ENCODE data around the gene ATN1.
"Not testable (repeated sequence)": the region's sequence is repeated elsewhere in the genome, so short reads cannot be mapped to it uniquely, and the experiment has no call there.

The ATN1 gene, protein sequence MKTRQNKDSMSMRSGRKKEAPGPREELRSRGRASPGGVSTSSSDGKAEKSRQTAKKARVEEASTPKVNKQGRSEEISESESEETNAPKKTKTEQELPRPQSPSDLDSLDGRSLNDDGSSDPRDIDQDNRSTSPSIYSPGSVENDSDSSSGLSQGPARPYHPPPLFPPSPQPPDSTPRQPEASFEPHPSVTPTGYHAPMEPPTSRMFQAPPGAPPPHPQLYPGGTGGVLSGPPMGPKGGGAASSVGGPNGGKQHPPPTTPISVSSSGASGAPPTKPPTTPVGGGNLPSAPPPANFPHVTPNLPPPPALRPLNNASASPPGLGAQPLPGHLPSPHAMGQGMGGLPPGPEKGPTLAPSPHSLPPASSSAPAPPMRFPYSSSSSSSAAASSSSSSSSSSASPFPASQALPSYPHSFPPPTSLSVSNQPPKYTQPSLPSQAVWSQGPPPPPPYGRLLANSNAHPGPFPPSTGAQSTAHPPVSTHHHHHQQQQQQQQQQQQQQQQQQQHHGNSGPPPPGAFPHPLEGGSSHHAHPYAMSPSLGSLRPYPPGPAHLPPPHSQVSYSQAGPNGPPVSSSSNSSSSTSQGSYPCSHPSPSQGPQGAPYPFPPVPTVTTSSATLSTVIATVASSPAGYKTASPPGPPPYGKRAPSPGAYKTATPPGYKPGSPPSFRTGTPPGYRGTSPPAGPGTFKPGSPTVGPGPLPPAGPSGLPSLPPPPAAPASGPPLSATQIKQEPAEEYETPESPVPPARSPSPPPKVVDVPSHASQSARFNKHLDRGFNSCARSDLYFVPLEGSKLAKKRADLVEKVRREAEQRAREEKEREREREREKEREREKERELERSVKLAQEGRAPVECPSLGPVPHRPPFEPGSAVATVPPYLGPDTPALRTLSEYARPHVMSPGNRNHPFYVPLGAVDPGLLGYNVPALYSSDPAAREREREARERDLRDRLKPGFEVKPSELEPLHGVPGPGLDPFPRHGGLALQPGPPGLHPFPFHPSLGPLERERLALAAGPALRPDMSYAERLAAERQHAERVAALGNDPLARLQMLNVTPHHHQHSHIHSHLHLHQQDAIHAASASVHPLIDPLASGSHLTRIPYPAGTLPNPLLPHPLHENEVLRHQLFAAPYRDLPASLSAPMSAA (N-terminal part only)

DNA sequence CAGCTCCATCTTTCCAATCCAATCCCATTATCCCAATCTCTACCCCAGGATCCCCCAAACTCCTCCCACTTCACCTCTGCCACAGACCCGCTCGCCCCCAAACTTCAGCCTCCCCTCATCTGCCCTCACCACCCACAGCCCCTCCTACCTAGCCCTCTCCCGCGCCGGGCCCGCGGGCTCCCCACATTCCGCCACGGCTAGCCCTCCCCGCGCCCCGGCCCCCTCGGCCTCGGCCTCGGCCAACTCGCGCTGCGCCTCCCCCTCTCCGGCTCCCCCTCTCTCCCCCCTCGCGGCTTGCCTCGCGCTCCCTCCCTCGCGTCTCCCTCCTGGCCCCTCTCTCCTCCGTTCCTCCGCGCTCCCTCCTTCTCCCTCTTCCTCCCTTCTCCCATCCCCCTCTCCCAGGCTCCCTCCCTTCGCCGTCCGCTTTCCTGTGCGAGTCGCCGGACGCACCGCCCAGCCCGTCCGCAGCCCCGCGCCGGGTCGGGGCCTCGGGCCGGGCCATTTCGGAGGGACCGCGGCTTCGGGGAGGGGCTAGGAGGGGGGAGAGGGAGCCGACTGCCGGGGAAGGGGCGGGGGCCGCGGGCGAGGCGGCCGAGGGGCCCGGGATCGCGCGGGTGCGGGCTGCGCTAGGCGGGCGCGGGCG lies at the start of gene ATN1:
TSS of gene ATN1 (plus strand) at position 581 of the 643 bp plus-strand sequence. CDS start 6,043 bp downstream, outside the sequence.
- H3K36me3 Mint-ChIP-seq (ENCODE audit: low read depth), result peaks cover 12% of the 10 kb centered on the region
- peak within 1 kb of the TSS; percentile 90 for H3K4me3 Mint-ChIP-seq
- peak; percentile 37 for DNase-seq (ENCODE audit: low spot score)
- H3K4me1 Mint-ChIP-seq (ENCODE audit: low read depth), result peaks cover 49% of the 10 kb centered on the region
- no peaks in the 10 kb centered on the region for H3K27me3 Mint-ChIP-seq (ENCODE audit: low read depth)
- H3K9me3 Mint-ChIP-seq, result no peaks in the 10 kb centered on the region
- peak within 1 kb of the TSS; percentile 87 for H3K27ac Mint-ChIP-seq

- not testable (repeated sequence) for H3K27me3 Mint-ChIP-seq (ENCODE audit: low read depth); H3K9me3 Mint-ChIP-seq; DNase-seq (ENCODE audit: low spot score); H3K27ac Mint-ChIP-seq; H3K4me3 Mint-ChIP-seq; H3K4me1 Mint-ChIP-seq (ENCODE audit: low read depth)
- peaks cover 28% of the 10 kb centered on the region for H3K36me3 Mint-ChIP-seq (ENCODE audit: low read depth)
Observed at GRCh38 chr12:6879824-6880223, 47.9 kb upstream of the ATN1 start.

- no peak for DNase-seq (ENCODE audit: low spot score)
- H3K4me3 Mint-ChIP-seq, result no peak overlapping the region
- no peaks in the 10 kb centered on the region for H3K4me1 Mint-ChIP-seq (ENCODE audit: low read depth)
- H3K36me3 Mint-ChIP-seq (ENCODE audit: low read depth), result peaks cover 18% of the 10 kb centered on the region
- no peaks in the 10 kb centered on the region for H3K9me3 Mint-ChIP-seq
- H3K27me3 Mint-ChIP-seq (ENCODE audit: low read depth), result no peaks in the 10 kb centered on the region
- H3K27ac Mint-ChIP-seq, result no peak overlapping the region
Observed at GRCh38 chr12:6883252-6883651, 44.5 kb upstream of the ATN1 start.

DNA sequence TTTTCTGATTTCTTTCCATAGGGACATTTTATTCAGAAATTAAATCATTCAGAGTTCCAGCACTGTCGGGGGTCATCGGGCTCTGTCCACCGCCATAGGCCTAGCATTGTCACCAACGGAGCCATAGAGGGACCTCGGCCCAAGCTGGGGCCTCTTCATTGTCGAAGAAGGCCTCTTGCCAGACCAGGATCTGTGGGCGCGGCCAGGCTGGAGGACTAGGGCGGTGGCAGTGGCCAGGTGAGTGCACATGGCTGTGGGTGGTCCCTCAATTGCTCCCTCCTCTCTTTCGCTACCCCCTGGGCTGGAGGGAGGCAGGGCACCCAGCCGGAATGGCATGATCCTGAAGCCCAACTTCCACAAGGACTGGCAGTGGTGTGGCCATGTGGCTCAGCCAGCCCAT lies 44.1 kb upstream of the ATN1 start:
- Mint-ChIP-seq H3K27ac (no peak overlapping the region), H3K36me3 (ENCODE audit: low read depth) (peaks cover 18% of the 10 kb centered on the region), H3K9me3 (no peaks in the 10 kb centered on the region), H3K27me3 (ENCODE audit: low read depth) (no peaks in the 10 kb centered on the region), H3K4me1 (ENCODE audit: low read depth) (no peaks in the 10 kb centered on the region), H3K4me3 (no peak overlapping the region)
- no peak for DNase-seq (ENCODE audit: low spot score)

- Mint-ChIP-seq H3K4me1 (ENCODE audit: low read depth) (no peaks in the 10 kb centered on the region), H3K36me3 (ENCODE audit: low read depth) (peaks cover 15% of the 10 kb centered on the region), H3K4me3 (no peak overlapping the region), H3K9me3 (no peaks in the 10 kb centered on the region), H3K27ac (no peak overlapping the region), H3K27me3 (ENCODE audit: low read depth) (no peaks in the 10 kb centered on the region)
- no peak for DNase-seq (ENCODE audit: low spot score)
Observed at GRCh38 chr12:6884539-6884938, 43.2 kb upstream of the ATN1 start.

DNA sequence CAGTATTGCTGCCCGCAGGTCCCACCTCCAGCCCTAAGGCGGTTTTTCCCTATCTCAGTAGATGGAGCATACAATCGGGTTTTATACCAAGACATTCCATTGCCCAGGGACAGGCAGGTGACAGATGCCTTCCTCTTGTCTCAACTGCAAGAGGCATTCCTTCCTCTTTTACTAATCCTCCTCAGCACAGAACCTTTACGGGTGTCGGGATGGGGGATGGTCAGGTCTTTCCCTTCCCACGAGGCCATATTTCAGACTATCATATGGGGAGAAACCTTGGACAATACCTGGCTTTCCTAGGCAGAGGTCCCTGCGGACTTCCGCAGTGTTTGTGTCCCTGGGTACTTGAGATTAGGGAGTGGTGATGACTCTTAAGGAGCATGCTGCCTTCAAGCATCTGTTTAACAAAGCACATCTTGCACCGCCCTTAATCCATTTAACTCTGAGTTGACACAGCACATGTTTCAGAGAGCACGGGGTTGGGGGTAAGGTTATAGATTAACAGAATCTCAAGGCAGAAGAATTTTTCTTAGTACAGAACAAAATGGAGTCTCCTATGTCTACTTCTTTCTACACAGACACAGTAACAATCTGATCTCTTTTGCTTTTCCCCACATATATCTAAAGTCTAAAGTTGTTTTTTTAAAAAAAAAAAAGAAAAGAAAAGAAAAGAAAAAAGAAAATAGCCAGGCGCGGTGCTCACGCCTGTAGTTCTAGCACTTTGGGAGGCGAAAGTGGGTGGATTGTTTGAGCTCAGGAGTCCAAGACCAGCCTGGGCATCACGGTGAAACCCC lies 41.4 kb upstream of the ATN1 start:
- not testable (repeated sequence) for H3K27ac Mint-ChIP-seq; H3K4me1 Mint-ChIP-seq (ENCODE audit: low read depth); H3K27me3 Mint-ChIP-seq (ENCODE audit: low read depth); H3K9me3 Mint-ChIP-seq; DNase-seq (ENCODE audit: low spot score); H3K4me3 Mint-ChIP-seq
- peaks cover 17% of the 10 kb centered on the region for H3K36me3 Mint-ChIP-seq (ENCODE audit: low read depth)

DNA sequence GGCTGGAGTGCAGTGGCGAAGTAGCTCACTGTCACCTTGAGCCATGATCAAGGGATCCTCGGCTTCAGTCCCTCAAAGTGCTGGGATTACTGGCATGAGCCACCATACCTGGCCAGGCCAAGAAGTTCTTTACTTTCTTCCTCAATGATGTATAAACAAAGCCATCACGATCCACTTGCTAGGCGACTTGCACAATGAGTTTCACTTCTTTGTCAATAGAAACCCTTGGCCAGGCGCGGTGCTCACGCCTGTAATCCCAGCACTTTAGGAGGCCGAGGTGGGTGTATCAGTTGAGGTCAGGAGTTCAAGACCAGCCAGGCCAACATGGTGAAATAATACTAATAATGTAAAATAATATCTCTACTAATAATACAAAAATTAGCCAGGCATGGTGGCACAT lies 40.3 kb upstream of the ATN1 start:
- Mint-ChIP-seq H3K4me1 (ENCODE audit: low read depth) (peaks cover 12% of the 10 kb centered on the region), H3K27ac (no peak overlapping the region), H3K27me3 (ENCODE audit: low read depth) (no peaks in the 10 kb centered on the region), H3K4me3 (no peak overlapping the region), H3K36me3 (ENCODE audit: low read depth) (peaks cover 14% of the 10 kb centered on the region), H3K9me3 (no peaks in the 10 kb centered on the region)
- DNase-seq (ENCODE audit: low spot score), result no peak

DNA sequence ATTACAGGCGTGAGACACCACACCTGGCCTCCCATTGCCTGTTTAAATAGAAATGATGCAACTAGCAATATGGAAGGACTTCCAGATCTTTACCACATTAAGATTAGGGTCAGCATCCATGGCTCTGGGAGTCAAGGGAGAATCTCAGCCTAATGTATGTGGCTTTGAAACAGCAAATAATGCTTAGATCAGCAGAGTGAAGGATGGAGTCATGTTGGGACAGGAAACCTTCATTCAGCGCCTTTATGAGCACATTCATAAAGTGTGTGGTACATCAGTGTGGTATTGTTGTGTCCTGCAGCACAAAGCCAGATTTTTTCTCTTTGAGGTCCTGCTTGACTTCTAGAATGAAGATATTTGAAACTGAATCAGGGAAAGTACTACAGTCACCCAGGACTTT lies 39.4 kb upstream of the ATN1 start:
- Mint-ChIP-seq H3K27me3 (ENCODE audit: low read depth) (no peaks in the 10 kb centered on the region), H3K4me3 (no peak overlapping the region), H3K36me3 (ENCODE audit: low read depth) (peaks cover 11% of the 10 kb centered on the region), H3K9me3 (no peaks in the 10 kb centered on the region), H3K27ac (no peak overlapping the region), H3K4me1 (ENCODE audit: low read depth) (peaks cover 12% of the 10 kb centered on the region)
- DNase-seq (ENCODE audit: low spot score), result no peak

- Mint-ChIP-seq H3K4me1 (ENCODE audit: low read depth) (peaks cover 12% of the 10 kb centered on the region), H3K36me3 (ENCODE audit: low read depth) (peaks cover 10% of the 10 kb centered on the region)
- not testable (repeated sequence) for H3K9me3 Mint-ChIP-seq; H3K27me3 Mint-ChIP-seq (ENCODE audit: low read depth); H3K27ac Mint-ChIP-seq; DNase-seq (ENCODE audit: low spot score); H3K4me3 Mint-ChIP-seq
Observed at GRCh38 chr12:6888794-6889193, 39.0 kb upstream of the ATN1 start.

DNA sequence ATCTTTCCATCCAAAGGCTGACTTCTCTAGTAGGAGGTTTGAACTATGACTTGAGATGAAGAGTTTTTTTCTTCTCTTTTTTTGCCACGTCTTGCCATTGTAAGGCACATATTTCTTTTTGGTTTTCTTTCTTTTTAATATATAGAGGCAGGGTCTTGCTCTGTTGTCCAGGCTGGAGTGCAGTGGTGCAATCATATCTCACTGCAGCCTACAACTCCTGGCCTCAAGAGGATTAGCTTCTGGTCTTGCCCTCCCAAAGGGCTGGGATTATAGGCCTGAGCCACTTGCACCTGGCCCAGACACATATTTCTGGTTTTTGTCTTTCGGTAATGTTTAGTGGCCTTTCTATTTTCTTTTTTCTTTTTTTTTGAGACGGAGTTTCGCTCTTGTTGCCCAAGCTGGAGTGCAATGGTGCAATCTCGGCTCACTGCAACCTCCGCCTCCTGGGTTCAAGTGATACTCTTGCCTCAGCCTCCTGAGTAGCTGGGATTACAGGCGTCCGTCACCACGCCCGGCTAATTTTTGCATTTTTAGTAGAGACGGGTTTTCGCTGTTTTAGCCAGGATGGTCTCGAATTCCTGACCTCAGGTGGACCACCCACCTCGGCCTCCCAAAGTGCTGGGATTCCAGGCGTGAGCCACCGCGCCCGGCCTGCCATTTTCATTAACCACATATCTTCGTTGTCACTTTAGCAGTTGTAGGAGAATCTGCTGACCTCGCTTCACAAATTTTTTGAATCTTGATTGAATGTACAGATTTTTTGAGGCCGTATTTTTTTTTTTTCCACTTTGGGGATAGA lies 37.8 kb upstream of the ATN1 start:
- not testable (repeated sequence) for H3K36me3 Mint-ChIP-seq (ENCODE audit: low read depth); H3K9me3 Mint-ChIP-seq; H3K27me3 Mint-ChIP-seq (ENCODE audit: low read depth); DNase-seq (ENCODE audit: low spot score)
- H3K27ac Mint-ChIP-seq, result peak overlapping the region; percentile 92
- peak overlapping the region; percentile 84 for H3K4me3 Mint-ChIP-seq
- peaks cover 12% of the 10 kb centered on the region for H3K4me1 Mint-ChIP-seq (ENCODE audit: low read depth)

DNA sequence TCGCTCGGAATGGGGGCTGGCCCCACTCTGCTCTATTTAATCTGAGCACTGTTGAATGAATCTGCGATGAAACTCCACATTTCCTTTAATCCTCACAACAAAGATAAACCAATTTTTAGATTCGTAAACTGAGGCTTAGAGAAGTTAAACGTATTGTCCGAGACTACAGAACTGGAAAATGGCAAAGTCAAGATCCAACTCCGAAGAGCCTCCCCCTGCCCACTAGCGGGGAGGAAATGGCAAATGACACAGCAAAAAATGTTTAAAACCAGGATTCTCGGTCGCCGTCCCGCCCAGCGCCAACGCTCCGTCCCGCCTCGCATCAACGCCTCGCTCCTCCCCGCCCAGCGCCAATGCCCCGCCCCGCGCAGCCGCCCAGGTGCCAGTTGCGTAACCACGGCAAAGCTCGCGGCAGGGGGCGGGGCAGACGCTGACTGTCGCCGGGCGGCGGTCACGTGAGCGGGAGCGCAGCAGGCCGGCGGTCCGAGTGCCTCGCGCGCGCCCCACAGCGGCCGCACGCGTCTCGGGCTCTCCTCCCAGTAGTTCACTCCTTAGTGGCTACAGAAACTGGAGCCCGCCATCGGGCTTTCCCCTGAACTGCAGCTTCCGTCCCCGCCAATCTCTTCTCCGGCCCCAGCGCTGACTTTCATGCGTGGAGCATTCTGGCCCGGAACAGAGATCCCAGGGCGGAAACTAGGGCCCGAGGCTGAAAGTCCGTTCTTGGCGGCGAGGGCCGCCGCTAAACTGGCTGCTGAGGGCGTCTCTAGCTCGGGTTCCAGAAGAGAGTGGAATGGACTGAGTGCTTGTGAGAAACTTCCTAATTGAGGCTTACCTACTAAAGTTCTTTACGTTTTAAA lies 36.7 kb upstream of the ATN1 start:
- Mint-ChIP-seq H3K9me3 (no peaks in the 10 kb centered on the region), H3K4me3 (peak overlapping the region; percentile 84), H3K27ac (peak overlapping the region; percentile 92), H3K27me3 (ENCODE audit: low read depth) (no peaks in the 10 kb centered on the region), H3K36me3 (ENCODE audit: low read depth) (peaks cover 2% of the 10 kb centered on the region), H3K4me1 (ENCODE audit: low read depth) (peaks cover 12% of the 10 kb centered on the region)
- DNase-seq (ENCODE audit: low spot score), result peak; percentile 99

- DNase-seq (ENCODE audit: low spot score), result no peak
- Mint-ChIP-seq H3K27me3 (ENCODE audit: low read depth) (no peaks in the 10 kb centered on the region), H3K9me3 (no peaks in the 10 kb centered on the region), H3K4me1 (ENCODE audit: low read depth) (peaks cover 12% of the 10 kb centered on the region), H3K27ac (peak overlapping the region; percentile 88), H3K36me3 (ENCODE audit: low read depth) (peaks cover 2% of the 10 kb centered on the region), H3K4me3 (peak overlapping the region; percentile 84)
Observed at GRCh38 chr12:6891646-6892001, 36.1 kb upstream of the ATN1 start.
